ENCODE data around the gene EXPH5.

EXPH5 gene

DNA sequence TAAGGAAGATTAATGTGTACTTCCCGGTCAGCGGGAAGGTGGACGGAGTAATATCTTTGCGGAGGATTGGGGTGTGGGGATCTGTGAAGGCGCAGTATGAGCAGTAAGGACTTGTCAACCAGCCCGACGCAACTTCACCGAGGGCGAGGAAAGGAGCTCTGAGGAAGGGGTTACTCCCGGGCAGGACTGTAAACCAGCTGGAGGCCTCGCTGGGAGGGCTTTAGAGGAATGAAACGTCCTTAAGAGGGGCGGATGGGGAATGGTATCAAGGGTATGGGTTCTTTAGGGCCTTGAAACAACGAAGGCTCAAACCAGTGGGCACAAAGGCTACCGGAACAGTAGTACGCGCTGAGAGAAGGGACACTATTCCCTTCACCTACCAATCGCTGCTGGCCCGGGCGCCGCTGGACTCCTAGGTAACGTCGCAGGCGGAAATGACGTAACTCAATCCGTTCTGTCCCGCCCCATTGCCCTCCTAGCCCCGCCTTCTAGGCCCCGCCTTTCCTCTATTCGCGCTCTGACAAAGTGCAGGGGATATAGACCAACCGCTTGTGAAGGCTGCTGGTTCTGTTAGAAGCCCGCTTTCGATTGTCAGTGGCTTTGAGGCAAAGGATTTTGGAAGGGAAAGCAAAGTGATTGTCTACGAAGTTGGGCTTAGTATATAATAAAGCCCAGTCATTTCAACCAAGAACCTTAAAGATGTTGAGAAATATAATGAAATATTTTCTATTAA, 126.3 kb downstream of the EXPH5 start, which contains the start of gene C11orf65:
C11orf65 (minus strand) TSS at position 439 of the 733 bp plus-strand sequence. CDS start 5,970 bp downstream, outside the sequence.
- peak; percentile 97 for DNase-seq (ENCODE audit: low read depth)
- TF ChIP-seq, protein P1, sequence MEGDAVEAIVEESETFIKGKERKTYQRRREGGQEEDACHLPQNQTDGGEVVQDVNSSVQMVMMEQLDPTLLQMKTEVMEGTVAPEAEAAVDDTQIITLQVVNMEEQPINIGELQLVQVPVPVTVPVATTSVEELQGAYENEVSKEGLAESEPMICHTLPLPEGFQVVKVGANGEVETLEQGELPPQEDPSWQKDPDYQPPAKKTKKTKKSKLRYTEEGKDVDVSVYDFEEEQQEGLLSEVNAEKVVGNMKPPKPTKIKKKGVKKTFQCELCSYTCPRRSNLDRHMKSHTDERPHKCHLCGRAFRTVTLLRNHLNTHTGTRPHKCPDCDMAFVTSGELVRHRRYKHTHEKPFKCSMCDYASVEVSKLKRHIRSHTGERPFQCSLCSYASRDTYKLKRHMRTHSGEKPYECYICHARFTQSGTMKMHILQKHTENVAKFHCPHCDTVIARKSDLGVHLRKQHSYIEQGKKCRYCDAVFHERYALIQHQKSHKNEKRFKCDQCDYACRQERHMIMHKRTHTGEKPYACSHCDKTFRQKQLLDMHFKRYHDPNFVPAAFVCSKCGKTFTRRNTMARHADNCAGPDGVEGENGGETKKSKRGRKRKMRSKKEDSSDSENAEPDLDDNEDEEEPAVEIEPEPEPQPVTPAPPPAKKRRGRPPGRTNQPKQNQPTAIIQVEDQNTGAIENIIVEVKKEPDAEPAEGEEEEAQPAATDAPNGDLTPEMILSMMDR (IDR thresholded peaks at IDR 0.05; ENCODE audit: insufficient read depth, low read depth, low read length, missing control alignments): no peak
- peak within 1 kb of the TSS; percentile 93 for H3K4me3 ChIP-seq (ENCODE audit: low read depth, low read length)

DNA sequence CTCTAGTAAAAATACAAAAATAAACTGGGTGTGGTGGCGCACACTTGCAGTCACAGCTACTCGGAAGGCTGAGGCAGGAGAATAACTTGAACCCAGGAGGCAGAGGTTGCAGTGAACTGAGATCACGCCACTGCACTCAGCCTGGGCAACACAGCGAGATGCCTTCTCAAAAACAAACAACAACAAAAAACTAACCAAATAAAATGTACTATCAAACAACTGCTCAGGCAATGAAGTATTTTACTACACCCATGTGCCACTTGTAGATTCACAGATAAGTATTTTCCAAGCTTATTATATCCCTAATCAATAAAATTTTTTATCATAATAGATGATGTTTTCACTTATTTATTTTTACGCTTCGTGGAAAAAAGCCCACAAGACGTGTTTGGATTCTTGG, 127.2 kb downstream of the EXPH5 start:
- H3K4me3 ChIP-seq (ENCODE audit: low read depth, low read length): peak overlapping the region; percentile 93
- DNase-seq (ENCODE audit: low read depth): no peak
- TF ChIP-seq, protein P1 (IDR thresholded peaks at IDR 0.05; ENCODE audit: insufficient read depth, low read depth, low read length, missing control alignments): no peak

Measured in GM12865 (cell line).